ENCODE results near the gene ATXN10.
A peak's percentile ranks its signal among the peaks of the same experiment; 100 is the strongest.

The ATXN10 gene

DNA sequence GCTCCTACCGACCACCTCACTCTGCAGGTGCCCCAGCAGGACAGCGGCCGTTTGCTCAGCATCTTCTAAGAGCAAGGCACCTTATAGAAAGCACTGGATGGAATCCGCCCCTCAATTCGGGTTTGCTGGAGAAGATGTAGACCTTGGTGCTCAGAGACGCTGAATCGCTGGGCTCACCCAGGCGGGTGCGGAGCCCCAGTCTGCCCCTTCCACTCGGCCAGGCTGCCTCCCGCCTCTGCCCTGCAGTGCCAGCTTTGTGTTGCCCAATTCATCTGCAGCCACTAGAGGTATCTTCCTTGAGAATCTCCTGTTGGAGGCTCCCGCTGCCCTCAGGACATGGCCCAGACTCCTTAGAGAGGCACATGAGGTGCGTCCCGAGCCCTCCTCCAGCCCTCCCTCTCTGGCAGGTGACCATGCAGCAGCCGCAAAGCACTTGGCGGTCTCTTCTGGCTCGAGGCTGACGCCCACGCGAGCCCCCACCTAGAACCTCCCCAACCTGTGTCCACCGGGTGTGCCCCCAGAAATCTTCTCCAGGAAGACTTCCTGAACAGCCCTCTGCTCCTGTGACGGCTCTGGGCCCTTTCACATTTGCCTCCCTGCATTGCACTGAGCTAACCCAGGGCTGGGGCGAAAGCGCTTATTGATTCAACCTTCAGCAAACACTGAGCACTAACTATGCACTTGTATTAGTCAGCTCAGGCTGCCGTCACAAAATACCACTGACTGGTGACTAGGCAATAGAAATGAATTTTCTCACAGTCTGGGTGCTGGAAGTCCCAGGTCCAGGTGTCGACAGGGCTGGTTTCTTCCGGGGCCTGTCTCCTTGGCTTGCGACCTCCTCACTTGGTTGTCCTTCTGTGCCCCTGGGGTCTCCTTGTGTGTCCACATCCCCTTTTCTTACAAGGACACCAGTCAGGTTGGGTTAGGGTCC lies 187.9 kb downstream of the ATXN10 start:
- DNase-seq (ENCODE audit: low read depth), result no peak

DNA sequence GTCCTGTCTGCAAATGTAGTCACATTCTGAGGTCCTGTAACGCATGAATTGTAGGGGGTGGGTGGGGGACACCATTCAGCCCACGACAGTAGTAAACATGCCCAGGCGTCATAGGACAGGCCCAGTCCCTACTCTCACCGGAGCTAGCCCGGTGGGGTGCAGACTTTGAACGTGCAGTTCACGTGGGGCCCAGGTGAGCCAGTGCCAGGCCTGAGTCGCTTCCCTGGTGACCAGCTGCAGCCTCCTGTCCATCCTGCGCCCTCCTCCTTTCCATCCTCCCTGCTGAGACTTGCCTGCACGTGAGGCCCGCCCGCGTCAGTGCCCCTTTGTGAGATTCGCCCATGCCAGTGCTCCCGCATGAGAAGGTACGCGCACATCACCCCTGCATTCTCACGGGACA lies 188.6 kb downstream of the ATXN10 start:
- DNase-seq (ENCODE audit: low read depth), result no peak

DNA sequence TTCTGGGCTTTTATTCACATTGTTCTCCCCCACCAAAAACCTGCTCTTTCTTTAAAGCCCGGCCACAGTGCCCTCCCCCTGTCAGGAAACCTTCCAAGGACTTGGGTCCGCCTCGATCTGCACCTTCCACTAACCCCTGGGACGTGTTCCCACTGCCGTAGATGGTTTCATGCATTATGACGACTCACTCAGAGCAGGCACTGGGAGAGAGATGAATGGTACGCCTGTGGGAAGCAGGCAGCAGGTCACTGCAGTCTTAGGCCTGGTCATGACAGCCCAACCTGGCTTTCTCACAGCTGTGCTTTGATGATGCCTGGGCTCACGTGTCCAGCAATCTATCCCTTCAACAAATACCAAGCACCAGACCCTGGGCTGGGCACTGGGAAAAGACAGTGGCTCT lies 189.6 kb downstream of the ATXN10 start:
- DNase-seq (ENCODE audit: low read depth), result no peak

DNA sequence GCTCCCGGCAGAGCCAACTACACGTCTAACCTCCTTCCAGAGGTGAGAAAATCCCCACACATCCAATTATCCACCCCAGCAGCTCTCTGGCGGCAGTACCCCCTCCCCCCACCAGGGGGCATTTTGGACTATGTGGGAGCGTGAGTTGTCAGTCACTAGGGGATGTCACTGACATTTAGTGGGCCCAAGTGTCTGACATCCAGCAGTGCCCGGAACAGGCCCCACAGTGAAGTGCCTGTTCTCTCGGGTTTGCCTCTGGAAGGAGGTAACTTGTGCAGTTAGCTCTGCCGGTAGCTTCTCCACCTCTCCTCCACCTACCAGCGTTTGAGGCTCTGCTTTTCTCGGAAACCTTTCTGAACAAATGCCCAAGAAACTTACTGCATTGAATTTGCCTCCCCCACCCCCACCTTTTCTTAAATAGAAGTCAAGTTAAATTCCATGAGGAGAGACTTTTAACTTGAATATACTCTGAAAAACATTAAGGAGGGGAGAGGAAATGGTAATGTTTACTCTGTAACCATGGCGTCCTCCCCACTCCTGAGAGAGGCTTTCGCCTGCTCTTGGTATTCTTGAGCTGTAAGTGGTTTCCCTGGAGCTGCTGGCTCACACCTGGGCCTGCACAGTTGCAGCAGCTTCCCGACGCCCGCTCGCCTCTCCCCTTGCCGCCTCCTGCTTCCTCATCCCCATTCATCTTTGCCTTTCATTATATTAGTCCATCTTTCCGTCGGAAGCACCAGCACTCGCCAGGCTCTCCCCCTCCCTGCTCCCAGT lies 192.5 kb downstream of the ATXN10 start:
- peak; percentile 56 for DNase-seq (ENCODE audit: low read depth)

DNA sequence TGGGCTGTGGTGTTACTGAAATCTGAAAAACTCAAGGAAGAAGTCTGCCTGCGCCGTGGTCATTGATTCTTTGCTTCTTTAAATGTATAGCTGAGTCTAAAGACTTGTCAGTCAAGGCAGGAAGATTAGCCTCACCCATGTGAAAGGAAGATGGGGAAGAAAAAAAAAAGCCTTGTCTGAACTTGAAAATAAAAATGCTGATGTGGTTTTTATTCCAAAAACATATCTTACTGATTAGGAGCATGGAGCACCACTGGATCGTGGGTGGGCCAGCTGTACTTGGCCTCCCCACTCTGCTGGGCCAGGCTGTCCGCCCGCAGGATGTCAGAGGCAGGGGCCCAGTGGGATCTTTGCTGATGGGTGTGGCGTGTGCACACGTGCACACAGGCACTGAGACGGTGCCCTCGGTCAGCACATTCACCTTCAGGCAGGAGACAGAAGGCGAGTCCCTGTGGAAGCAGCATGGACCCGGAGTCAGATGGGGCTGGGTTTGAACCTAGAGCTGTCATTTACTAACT lies 193.4 kb downstream of the ATXN10 start:
- DNase-seq (ENCODE audit: low read depth), result no peak

DNA sequence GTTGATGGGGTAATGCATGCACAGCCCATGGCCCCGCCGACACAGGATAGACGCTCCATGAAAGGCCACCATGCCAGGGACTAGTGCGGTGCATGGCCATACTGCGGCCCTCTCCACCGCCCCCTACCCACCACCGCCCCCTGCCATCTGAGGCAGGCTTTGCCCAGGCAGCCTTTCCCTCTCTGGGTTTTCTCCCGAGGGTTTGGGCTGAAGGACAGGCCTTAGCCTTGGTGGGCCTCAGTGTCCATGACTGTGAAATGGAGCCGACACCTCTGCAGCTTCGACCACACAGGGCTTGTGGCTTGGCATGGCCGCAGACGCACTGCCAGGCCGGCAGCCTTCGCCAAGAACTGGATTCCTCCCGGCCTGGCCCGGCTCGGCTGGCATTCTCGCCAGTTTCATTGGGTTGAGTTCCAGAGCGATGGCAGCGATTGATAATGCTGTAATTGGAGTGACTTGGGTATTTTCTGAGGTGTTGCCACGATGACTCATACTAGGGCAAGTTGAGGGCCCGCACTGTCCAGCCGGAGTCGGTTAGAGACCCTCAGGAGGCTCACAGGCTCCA lies 194.0 kb downstream of the ATXN10 start:
- DNase-seq (ENCODE audit: low read depth), result no peak

DNA sequence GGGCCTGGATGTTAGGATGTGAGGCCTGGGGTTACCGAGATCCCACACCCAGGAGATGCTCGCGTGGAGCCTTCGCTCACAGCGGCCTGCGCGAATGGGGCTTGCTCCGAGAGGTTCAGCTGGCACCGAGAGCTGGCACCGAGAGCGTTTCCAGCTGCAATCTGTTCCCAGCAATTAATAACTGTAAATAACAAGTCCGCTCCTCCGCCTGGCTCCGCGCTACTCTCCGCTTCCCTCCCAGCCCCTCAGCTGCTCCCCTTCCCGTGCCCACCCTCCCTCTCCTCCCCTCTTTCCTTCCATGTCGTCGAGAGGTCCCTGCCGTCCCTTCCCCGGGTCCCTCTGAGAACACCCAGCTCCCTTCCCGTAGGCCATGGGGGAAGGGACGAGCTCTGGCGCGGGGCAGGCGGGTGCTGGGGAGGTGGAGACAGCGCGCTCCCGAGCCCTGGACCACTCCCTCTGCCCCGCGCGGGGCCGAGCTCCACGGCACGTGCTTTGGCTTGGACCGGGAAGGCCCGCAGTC lies 194.6 kb downstream of the ATXN10 start:
- DNase-seq (ENCODE audit: low read depth), result no peak

DNA sequence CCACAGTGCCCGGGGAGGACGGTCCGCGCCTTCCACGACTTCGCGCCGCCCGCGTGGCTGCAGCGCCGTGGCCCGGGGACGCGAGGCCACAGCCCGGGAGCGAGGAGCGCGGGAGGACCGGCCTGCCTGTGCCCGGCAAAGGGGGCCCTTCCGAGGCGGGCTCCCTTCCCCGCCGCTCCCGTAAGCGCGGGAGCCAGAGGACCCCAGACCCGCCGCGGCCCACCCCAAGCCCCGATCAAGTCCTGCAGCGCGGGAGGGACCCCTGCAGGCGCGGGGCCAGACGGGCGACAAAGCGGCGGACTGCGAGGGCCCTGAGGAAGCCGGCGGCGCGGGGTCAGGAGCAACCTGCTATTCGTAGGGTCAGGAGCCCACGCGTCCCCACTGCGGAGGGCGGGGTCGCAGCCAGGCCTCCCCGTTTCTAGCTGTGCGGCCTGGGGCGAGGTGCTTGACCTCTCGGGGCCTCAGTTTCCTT lies 195.0 kb downstream of the ATXN10 start:
- DNase-seq (ENCODE audit: low read depth), result no peak

DNA sequence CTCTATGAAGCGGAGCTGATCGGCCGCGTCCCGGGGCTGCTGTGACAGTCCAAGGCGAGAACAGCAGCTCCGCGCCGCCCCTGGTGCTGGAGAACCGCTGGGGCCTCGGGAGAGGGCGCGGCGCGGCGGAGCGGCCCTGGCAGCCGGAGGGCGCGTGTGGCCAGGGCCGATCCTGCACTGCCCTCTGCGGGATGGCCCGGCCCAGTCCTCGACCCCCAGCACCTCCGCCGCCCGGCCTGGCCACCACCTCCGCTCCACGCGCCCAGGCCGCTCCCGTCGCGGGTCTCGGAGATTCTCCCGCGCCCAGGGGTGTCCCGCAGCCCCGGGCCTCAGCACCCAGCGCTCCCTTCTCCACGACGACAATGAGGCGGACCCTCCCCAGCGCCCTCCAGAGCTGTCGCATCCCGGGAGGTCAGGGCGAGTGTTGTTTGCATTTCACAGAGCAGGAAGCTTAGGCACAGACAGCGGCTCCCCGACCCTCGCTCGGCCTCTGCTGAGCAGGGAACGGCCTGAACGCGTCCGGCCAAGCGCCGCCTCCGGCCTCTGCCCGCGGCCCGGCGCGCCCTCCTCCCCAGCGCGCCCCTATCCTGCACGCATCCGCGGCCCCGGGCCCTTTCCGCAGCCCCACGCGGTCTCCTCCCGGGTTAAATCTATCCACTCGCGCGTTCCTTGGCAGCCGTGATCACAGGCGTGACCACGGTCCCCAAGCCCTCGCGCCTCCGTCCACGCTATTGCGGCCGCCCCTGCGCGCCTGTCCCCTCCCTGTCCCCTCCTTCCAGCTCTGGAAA lies 195.7 kb downstream of the ATXN10 start:
- no peak for DNase-seq (ENCODE audit: low read depth)

DNA sequence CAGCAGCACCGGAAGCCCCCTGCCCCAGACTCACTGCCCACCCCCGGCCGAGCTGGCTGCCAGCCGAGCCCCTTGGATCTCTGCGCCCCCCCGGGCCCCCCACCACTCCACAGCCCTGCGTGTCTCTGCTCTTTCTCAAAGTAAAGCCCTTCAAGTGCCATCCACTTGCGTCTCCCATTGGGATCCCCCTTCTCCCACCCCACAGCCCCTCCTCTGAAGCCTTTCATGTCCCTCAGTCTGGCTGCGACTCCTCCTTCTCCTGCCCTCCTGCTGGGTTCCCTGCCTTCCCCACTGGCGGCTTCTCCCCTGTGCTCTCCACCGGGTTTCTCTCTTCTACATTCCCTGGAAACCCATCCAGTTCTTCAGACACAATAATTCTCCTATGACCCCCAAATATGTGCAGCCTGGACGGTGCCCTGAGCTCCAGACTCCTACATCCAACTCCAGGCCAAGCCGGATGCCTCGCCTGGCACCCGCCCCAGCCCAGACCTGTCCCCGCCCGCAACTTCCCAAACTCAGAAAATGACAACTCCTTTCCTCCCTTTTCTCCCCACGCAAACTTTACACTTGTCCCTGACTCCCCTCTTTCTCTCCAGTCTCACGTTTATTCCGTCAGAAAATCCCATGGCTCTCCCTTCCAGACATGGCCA lies 196.4 kb downstream of the ATXN10 start:
- no peak for DNase-seq (ENCODE audit: low read depth)

DNA sequence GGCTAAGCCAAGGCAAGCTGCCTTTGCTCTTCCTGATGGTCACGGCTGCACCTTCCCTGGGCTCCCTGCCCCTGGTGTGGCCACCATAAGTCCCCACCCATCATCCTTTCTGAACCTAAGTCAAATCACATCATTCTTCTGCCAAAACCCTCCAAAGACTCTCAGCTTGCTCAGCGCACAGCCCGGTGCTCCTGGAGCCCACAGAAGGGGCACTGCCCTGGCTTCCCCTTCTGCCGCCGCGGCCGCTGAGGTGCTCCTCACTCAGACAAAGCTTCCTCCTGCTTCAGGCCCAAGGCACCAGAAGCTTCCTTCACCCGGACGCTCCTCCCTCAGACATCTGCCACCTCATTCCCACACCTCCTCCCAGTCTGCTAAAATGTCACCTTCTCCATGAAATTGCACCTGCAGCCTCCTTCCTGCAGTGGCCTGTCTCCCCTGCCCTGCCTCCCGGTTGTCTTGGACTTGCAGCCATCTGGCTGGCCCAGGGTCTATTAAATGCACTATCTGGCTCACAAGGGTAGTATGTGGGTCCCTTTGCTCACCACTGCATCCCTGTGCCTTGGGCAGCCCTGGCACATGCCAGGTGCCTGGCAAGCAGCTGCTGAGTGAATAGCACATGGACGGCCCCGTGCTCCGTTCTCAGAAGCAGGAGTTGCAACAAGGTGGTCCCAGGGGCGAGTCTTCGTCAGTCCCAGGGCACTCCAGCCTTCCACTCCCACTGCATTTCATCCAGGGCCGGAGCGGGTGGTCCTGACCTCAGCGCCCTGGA lies 197.1 kb downstream of the ATXN10 start:
- no peak for DNase-seq (ENCODE audit: low read depth)

DNA sequence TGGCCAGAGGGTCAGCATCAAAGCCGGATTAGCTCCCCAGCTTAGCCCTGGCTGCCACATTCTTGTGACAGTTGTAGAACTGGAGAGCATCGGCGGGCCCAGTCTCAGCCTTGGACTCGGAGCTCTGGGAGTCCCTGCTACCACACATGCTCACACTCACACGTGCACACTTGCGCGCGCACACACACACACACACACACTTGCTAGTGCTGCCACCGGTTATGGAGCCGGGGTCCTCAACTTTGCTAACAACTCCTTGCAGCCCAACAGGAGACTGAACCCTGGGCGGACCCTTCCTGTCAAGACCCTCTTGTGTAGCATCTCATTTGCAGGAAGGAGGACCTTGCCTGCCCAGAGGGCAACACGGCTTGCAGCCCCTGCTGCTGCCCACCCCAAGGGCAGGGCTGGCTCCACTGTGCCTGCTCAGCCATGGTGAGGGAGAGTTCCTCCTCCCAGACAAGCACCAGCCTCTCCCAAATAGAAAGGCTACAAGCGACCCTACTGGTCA lies 197.8 kb downstream of the ATXN10 start:
- no peak for DNase-seq (ENCODE audit: low read depth)

DNA sequence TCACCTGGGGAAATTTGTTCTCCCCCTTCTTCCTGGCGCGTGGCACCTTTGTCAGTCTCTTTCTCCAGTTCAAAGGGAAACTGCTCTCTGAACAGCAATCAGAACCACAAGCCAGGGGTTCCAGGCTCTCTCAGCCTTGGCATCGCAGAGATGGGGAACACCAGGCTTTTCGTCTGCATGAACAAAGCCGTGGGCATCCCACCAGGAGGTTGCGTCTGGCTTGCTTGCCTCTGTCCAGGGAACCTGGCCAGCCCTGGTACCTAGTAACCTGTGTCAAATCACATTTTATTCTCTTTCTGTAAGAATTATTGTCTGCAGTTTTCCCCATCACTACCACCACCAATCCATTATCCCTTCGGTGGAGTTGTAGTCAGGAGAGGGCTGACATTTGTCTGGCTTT lies 198.4 kb downstream of the ATXN10 start:
- DNase-seq (ENCODE audit: low read depth), result no peak

DNA sequence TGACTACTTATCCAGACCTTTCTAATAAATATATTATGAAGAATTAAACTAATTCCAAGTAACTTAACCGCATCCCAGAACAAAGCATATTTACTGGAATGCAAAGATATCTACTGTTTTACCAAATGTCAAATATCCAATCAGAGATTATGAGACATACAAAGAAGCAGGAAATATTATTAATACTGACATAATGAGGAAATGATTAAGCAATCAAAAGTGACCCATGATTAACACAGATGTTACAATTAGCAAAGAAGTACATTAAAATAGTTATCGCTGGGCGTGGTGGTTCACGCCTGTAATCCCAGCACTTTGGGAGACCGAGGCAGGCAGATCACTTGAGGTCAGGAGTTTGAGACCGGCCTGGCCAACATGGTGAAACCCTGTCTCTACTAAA lies 200.1 kb downstream of the ATXN10 start:
- DNase-seq (ENCODE audit: low read depth), result no peak

DNA sequence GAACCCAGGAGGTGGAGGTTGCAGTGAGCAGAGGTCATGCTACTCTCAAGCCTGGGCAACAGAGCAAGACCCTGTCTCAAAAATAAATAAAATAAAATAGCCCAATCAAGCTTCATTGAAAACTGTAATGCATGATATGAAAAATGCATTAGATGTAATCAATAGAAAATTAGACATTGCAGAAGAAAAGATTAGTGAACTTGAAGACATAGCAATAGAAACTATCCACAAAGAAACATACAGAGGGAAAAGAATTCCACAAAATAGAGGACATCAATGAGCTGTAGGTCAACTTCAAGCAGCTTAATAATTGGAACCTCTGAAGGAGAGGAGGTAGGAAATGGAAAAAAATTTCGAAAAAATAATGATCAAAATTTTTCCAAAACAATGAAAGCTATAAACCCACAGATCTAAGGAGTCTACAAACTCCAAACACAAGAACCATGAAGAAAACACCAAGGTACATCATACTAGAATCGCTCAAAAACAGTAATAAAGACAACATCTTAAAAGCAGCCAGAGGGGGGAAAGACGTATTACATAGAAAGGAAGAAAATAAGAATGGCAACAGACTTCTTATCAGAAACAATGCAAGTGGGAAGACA lies 201.1 kb downstream of the ATXN10 start:
- no peak for DNase-seq (ENCODE audit: low read depth)

DNA sequence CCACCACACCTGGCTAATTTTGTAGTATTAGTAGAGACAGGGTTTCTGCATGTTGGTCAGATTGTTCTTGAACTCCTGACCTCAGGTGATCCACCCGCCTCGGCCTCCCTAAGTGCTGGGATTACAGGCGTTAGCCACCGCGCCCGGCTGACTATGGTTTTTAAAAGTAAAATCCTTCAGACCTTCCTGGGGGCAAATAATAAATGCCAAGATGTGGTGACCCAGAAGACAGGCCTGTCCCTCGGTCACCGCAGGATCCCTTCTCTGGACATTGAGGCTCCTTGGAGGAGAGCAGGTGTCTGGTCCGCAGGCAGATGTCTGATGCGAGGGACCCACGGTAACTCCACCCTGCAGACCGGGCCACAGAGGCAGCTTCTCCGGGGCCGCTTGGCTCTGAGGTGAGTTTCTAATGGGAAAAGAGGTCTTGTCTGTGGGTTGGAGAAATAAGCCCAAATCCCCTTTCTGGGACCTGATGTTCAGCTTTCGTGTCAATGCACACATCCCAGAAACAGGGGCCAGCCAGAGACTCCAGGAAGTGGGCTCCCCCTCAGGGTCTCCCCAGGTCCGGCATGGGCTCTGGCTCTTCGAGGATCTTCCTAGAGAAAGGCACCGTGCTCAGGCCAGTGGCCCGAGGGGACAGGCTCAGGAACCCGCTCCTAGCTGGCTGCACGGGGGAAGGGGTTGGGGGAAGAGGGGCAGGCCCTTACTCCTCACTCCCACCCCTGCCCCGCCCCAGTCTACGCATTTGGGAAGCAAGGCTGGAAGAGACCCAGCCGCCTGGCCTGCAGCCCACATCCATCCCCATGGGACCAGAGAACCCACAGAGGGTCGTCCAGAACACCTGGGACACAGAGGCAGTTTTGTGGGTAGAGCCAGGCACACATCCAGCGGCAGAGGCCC lies 204.8 kb downstream of the ATXN10 start:
- no peak for DNase-seq (ENCODE audit: low read depth)

DNA sequence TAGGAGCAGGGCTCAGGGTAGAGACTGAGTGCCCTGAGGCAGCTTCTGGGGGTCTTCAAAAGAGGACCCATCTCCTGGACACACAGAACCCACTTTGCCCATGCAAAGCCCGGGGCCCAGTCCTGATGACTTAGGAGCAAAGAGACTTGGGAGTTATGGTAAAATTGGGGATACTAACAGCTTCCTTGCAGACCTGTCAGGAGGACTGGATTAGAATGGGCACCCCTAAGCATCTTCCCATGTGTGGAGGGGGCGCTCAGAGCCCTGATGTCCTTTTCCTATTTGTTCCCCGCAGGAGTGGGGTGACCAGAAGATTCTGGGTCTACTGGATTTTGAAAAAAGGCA lies 205.4 kb downstream of the ATXN10 start:
- DNase-seq (ENCODE audit: low read depth), result no peak

DNA sequence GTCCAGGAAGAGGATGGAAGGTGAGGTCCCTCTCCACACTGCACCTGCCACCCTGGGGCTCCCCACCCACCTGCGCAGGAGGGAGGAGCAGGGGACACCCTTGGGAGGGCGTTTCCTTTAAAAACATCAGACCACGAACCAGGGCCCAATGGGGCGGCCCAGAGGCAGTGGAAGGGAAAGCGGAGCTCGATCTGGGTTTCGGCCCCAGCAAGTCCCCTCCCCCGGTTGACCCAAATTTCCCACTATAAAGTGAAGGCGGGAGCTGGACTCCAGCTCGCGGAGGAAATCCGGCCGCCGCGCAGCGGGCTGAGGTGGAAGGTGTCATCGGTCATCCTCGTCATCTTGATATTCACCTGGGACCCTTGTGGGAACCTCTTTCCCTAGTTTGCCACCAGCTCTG lies 206.0 kb downstream of the ATXN10 start:
- DNase-seq (ENCODE audit: low read depth), result no peak

Data from stimulated activated CD8-positive, alpha-beta memory T cell treated with anti-CD3 and anti-CD28 coated beads, Interleukin-12 subunit alpha, Interleukin-12 subunit beta, amount 100 ng/mL, for 1 hour (primary cell).